Brain pericyte (primary cell): ENCODE results near the gene FHIT.

Experiments used
- DNase-seq: peaks from one replicate; pipeline ENCODE4 v3.0.0-alpha.2; 2012; ENCODE audit warnings: low read depth, low spot score

The FHIT gene

GRCh38 chr3:60767536-60767935, 483.7 kb downstream of the FHIT start:
- DNase-seq = no peak

DNA sequence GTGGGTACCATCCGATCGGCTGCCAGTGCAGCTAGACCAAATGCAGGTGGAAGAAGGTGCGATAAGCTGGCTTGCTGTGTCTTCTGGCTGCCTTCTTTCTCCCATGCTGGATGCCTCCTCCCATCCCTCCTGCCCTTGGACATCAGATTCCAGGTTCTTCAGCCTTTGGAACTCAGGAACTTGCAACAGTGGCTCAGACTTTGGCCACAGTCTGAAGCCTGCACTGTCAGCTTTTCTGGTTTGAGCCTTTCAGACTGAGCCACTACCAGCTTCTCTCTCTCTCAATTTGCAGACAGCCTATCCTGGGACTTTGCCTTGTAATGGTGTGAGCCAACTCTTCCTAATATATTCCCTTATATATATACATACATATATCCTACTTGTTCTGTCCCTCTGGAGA, 485.5 kb downstream of the FHIT start:
- DNase-seq = no peak

DNA sequence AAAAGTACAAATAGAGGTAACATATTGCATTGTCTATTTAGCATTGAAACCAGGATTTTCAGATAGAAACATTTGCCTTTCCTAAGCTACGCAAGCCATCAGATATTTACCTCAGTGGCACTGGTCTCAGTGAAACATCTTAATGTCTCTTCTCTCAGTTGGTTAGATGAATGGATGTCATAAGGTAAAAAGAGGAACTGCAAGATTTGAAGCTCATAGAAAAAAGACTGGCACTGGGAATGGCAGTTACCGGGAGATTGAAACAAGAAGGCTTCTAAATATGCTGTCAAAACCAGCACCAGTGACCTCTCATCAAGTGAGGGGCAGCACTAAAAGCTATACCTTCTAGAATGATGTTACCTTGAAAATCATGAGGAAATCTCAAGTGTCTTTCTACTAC, 486.4 kb downstream of the FHIT start:
- no peak for DNase-seq

GRCh38 chr3:60760145-60760544, 491.1 kb downstream of the FHIT start:
- no peak for DNase-seq

DNA sequence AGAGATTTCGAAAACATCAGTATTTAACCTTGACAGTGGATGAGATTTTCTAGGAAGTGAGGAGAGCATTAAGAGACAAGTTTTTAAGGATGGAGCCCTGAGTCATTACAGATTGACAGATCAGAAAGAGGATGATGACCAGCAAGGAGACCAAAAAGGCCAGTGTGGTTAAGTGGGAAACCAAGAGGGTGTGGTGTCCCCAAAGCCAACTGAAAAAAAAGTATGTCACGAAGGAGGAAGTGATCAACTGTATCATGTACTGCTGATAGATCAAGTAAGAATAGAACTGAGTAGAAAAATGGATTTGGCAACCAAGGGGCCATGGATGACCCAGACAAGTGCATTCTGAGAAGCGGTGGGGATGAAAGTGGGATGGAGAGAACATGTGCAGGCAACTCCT, 491.8 kb downstream of the FHIT start:
- DNase-seq = no peak

DNA sequence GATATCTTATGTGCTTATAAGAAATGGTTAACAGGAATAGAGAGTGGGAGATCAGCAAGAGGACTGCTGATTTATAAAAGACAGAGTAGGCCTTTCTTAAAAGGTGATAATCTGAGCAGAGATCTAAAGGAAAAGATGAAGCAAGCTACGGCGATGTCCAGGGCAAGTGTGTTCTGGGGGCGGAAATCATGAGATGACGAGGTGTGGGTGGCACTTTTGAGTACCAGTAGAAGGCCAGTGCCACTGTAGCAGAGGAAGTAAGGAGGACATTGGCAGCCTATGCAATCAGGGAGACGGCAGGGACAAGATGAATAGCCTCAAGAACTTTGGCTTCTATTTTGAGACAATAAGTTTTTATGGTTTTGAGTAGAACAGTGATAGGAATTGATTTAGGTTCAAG, 492.4 kb downstream of the FHIT start:
- no peak for DNase-seq

- DNase-seq = no peak
These were observed 493.1 kb downstream of the FHIT start for GRCh38 chr3:60758171-60758570.

- no peak for DNase-seq
These were observed 493.5 kb downstream of the FHIT start for GRCh38 chr3:60757724-60758123.

DNA sequence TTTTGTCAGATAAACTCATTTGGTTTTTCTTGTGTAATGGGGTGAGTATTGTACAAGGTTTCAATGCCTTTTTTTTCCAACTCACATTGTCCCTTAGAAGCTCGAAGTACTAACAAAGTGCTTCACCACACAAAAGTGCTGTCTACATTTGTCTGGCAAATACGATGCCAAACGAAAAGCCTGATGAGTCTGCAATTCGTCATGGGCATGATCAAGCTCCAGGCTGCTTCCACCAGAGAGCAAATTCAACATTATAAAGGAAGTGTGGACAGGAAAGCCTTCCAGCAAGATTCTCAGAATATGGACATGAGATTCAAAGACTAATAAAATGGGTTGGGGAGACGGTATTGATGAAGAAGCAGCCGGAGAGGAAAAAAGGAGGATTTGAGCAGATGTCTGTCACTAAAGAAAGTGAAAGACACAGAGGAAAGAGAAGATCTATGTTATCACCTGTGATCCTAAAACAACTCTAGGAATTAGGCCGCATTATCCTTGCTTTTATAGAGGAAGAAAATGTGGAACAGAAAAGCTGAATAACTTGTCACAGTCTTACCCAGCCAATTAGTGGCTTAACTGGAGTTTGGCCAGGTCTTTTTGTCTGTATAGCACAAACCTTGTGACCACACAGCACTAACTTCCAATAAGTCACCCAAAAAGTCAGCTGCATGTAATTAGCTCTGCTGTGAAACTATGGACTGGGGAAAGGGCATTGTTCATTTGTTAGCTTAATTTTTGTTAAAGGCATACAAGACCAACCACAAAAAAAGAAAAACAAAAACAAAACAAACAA, 494.8 kb downstream of the FHIT start:
- DNase-seq = no peak

GRCh38 chr3:60755094-60755493, 496.2 kb downstream of the FHIT start:
- no peak for DNase-seq

DNA sequence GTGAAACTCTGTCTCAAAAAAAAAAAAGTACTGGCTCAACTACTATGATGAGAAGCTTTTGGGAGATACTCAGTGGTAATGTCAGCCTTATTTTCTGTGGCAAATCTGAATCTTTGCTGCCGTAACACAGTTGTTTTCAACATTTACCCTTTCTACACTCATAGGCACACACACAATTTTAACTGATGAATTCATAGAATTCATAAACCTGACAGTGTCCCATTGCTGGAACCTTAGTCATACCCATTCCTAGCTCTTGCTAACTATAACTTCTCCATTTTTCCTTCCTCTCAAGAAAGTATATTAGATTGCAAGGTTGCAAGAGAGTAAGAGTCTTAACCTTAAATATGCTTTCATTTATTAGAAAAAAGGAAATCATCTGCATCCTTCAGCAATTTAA, 496.6 kb downstream of the FHIT start:
- DNase-seq = no peak

- no peak for DNase-seq
These were observed 498.4 kb downstream of the FHIT start for GRCh38 chr3:60752809-60753208.

DNA sequence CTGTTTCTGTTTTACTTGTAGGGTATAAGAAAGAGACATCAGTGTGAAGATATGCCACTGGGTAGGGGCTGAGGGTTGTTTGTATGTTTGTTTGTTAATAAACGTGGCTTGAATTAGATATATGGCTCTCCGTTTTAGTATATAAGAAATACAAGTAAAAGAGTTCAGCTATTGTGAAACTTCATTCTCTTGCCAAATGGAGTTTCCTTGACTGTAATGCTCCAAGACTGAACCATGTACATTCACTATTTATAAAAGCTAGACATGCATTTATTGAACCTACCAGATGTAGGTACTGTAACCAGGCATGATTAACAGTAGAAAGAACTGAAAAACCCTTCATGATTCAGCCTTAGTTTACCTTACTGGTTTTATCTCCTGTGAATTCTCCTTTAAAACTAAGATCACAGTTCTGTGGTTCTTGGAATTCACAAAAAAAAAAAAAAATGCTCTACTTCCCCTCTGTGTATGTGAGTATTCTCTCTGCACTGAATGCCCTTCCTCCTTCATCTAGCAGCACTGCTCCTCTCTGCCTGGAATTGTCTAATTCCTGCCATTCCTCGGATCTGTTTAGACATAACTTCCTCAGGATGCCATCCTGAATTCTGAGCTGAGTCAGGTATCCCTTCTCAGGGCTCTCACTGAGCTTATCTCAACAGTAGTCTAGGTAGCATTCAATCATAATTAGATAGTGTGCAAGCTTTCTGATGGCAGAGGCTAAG, 504.4 kb downstream of the FHIT start:
- DNase-seq = no peak

- no peak for DNase-seq
These were observed 505.1 kb downstream of the FHIT start for GRCh38 chr3:60746043-60746638.

- DNase-seq = peak; percentile 73
These were observed 507.6 kb downstream of the FHIT start for GRCh38 chr3:60743631-60744164.

DNA sequence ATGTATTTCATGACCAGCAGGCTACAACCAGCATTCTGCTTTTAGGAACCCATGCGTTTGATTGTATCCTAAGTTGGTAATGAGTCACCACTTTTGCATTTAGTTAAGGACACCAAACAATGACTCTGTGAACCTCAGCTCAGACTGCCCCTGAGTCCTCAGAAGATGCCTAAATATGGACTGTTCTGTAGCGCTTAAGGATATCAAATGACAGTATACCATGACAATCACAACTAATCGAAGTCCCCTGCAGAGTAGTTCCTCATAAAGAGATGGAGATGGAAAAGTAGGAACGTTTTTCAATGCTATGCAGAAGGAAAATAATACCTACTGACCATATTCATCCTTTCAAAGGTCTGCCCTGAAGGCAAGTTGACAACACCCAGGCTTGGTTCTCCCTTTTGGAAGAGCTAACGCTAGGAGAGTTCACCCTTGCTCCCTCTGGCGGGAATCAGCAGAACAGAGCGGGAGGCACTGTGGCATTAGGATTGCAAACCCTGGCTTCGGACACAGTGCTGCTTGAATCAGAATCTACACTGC, 508.6 kb downstream of the FHIT start:
- DNase-seq = peak; percentile 22

GRCh38 chr3:60737633-60738399, 513.4 kb downstream of the FHIT start:
- DNase-seq = no peak

DNA sequence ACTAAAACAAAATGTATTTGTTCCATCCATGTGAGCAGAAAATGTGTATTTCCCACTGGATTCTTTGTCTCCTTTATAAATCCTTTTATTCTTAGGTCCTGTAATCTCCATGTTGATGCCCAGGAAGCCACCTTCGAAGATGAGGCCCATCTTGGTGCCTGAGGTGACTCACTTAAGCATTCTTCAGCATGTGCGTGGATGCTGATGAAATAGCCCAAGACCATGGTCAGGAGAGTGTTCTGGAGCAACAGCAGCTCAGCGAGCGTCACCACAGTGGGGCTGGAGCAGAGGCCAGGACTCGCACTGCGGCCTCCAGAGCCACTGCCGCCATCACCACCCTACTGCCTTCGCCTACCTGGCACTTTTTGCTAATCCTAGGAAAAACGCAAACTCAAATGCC, 520.9 kb downstream of the FHIT start:
- no peak for DNase-seq

GRCh38 chr3:60729056-60729455, 522.2 kb downstream of the FHIT start:
- DNase-seq = no peak

GRCh38 chr3:60728006-60728405, 523.2 kb downstream of the FHIT start:
- no peak for DNase-seq

DNA sequence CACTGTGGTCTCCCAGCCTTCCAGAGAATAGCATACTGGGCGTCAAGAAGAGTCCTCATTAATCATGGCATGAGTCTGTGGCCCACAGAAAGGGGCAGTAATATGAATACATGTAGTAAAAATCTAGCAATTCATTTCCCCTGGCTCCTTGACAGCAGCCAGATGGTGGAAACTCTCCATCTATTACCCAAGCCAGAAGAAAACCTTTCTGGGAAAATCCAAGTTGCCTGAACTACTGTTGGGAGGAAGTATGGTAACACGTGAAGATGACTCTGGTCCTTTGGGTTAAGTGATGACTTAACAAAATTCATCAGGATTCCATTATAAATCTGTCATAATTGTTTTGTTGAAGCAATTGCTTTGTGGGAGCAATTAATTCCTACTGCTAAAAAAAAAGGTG, 530.5 kb downstream of the FHIT start:
- no peak for DNase-seq

GRCh38 chr3:60716573-60716972, 534.7 kb downstream of the FHIT start:
- DNase-seq = no peak
